ENCODE data around the gene C21orf58.
"Not testable (repeated sequence)": the region's sequence is repeated elsewhere in the genome, so short reads cannot be mapped to it uniquely, and the experiment has no call there.

Gene C21orf58

GRCh38 chr21:46324390-46325072, 861 bp upstream of the C21orf58 start:
- peak; percentile 62 for DNase-seq (ENCODE audit: low read depth)

GRCh38 chr21:46323227-46323709, 402 bp downstream of the C21orf58 start:
- no peak for DNase-seq (ENCODE audit: low read depth)

DNA sequence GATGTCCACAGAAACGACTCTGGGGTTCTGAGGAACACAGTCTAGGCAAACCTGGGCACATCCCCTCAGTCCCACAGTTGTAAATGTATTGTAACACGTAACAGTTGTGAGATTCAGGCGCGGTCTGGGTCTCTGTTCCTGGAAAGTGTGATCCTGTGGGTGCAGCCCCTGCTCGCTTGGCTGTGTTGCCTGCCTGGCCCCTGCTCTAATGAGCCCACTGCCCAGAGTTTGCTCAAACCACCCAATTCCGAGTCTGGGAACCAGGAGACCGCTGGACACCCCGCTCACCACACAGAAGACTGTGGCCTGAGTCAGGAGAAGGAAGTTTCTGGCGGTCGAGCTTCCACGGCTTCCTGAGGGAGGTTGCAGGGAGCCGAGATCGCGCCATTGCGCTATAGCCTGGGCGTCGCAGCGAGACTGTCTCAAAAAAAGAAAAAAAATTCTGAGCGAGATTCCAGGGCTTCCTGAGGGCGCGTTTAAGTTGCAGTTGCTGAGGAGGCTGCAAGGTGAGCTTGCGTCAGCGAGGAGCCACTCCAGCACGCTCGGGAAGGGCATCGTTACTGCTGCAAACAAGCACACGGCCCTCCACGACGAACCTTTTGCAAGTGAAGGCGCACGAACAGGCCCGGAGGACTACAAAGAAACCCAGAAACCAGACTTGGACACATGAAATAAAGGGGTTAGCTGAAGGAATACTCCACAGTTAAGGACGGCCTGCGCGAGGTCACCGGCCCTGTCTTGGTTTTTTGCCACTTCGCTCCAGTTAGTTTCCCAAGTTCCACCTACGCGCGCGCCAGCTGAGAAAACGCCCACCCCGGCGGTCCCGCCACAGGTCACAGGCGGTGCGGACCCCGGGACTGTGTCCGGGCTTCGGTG, 1.1 kb downstream of the C21orf58 start:
- DNase-seq (ENCODE audit: low read depth), result no peak

DNA sequence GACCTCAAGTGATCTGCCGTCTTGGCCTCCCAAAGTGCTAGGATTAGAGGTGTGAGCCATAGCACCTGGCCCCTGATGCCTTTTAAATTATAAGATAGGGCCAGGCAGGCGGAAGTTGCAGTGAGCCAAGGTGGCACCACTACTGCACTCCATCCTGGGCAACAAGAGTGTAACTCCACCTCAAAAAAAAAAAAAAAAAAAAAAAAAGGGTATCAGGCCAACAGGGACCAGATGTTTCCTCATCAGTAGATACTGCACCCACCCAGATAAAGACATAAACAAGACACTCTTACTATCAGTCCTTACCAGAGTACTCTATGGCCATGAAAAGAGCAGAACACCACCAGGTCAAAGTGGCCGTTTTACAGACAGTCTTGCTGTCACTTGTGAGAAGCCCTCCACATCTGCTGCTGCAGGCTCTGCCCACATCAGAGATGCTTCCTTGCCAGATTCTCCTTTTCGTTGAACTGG, 3.3 kb downstream of the C21orf58 start:
- no peak for DNase-seq (ENCODE audit: low read depth)

GRCh38 chr21:46319186-46319585, 4.5 kb downstream of the C21orf58 start:
- no peak for DNase-seq (ENCODE audit: low read depth)

GRCh38 chr21:46318464-46318845, 5.2 kb downstream of the C21orf58 start:
- no peak for DNase-seq (ENCODE audit: low read depth)

GRCh38 chr21:46317710-46318463, 5.8 kb downstream of the C21orf58 start:
- DNase-seq (ENCODE audit: low read depth), result no peak

DNA sequence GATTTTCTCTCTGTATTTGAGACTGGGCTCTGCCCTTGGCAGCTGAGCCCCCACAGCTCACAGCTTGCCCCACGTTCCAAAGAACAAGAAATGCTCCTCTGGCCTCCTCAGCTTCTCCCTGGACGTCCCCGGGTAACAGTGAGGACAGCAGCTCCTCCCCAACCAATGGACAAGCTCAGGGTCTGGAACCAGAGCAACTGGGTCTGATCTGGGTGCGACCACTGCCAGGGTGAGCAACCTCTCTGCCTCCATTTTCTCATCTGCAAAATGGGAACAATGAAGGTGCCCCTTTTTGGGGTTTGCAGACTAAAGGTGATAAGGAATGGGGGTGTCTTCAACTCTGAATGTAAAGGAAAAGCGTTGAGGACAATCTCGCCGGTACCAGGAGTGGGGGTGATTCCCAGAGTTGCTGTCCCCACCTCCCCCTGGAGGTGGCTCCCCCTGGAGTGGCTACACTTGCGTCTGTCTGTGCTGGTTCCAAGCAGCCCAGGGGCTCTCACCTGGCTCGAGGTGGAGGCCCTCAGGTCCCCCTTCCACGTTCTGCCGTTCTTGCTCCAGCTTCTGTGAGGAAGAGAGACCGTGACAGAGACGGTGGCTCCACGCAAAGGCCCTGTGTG, 6.9 kb downstream of the C21orf58 start:
- no peak for DNase-seq (ENCODE audit: low read depth)

- no peak for DNase-seq (ENCODE audit: low read depth)
Measured at GRCh38 chr21:46314441-46315020, 9.1 kb downstream of the C21orf58 start.

- no peak for DNase-seq (ENCODE audit: low read depth)
Measured at GRCh38 chr21:46312949-46313348, 10.7 kb downstream of the C21orf58 start.

- no peak for DNase-seq (ENCODE audit: low read depth)
Measured at GRCh38 chr21:46311568-46311967, 12.1 kb downstream of the C21orf58 start.

DNA sequence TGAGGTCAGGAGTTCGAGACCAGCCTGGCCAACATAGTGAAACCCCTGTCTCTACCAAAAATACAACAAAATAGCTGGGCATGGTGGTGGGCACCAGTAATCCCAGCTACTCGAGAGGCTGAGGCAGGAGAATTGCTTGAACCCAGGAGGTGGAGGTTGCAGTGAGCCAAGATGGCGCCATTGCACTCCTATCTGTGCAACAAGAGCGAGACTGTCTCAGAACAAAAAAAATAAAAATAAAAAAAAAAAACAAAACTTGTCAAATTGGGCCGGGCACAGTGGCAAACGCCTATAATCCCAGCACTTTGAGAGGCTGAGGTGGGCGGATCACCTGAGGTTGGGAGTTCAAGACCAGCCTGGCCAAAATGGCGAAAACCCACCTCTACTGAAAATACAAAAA, 13.4 kb downstream of the C21orf58 start:
- DNase-seq (ENCODE audit: low read depth), result not testable (repeated sequence)

DNA sequence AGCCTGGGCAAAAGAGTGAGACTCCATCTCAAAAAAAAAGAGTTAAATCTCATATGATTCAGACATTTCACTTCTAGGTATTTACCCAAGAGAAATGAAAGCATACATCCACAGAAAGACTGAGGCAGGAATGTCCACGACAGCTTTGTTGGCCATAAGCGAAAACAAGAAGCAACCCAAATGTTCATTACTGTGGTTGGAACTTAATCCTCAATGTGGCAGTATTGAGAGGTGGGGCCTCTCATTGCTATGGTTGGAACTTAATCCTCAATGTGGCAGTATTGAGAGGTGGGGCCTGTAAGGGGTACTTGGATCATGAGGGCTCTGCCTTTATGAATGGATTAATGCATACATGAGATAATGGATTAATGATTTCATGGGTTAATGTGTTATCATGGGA, 15.2 kb downstream of the C21orf58 start:
- no peak for DNase-seq (ENCODE audit: low read depth)

DNA sequence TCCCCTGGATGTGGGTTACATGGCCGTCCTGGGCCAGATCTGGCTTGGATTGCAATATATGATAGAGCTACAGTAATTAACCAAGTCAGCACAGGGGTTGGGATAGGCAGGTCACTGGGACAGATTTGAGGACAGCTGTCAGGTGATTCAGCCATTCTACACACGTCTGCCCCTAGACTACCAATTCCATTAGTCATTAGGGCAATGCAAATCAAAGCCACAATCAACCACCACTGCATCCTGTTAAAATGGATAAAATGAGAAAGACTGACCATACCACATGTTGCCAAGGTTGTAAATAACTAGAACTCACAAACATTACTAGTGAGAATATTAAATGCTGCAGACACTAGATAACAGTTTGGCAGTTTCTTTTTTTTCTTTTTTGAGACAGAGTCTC, 16.0 kb downstream of the C21orf58 start:
- DNase-seq (ENCODE audit: low read depth), result no peak

DNA sequence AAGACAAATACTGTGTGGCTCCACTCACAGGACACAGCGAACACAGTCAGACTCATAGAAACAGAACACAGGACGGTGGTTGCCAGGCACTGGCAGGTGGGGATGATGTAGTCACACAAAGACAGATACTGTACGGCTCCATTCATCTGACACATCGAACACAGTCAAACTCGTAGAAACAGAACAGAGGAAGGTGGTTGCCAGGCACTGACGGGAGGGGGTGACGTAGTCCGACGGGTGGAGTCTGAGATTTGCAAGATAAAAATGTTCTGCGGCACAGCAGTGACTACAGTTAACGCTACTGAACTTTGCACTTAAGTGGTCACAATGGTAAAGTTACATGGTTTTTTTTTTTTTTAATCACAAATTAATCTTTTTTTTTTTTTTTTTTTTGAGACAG, 18.7 kb downstream of the C21orf58 start:
- DNase-seq (ENCODE audit: low read depth), result no peak

DNA sequence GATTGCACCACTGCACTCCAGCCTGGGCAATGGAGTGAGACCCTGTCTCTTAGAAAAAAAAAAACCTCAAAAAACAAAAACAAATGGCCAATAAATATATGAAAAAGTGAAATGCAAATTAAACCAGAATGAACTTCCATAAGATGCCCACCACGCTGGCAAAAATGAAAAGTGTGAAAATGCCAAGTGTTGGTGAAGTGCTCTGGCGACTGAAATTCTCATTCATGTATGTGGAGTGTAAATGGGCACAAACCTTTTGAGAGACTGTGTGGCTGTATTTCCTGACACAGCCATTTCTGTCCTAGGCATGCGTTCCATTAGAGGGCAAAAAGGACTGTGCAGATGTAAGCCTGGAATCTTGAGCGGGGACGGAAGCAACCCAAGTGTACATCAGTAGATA, 19.2 kb downstream of the C21orf58 start:
- DNase-seq (ENCODE audit: low read depth), result no peak

DNA sequence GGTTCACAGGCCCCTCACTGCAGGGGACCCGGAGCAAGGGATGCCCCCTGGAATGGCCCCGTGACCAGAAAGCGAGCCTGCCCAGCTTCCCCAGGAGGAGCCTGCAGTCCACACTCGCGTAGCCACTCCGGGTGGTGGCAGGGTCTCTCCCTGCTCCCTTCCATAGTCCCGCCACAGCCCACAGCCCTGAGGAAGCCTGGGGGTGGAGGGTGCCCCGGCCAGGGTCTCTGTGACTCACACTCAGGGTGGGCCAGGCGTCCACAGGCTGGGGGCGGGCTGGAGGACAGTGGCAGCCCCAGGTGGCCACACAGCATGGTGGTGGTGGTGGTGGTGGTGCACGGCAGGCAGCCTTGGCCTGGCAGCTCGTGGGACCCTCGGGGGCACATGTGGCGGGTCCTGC, 21.9 kb downstream of the C21orf58 start:
- no peak for DNase-seq (ENCODE audit: low read depth)

GRCh38 chr21:46299167-46299566, 24.5 kb downstream of the C21orf58 start:
- DNase-seq (ENCODE audit: low read depth), result no peak

GRCh38 chr21:46297338-46298271, 26.1 kb downstream of the C21orf58 start:
- no peak for DNase-seq (ENCODE audit: low read depth)

DNA sequence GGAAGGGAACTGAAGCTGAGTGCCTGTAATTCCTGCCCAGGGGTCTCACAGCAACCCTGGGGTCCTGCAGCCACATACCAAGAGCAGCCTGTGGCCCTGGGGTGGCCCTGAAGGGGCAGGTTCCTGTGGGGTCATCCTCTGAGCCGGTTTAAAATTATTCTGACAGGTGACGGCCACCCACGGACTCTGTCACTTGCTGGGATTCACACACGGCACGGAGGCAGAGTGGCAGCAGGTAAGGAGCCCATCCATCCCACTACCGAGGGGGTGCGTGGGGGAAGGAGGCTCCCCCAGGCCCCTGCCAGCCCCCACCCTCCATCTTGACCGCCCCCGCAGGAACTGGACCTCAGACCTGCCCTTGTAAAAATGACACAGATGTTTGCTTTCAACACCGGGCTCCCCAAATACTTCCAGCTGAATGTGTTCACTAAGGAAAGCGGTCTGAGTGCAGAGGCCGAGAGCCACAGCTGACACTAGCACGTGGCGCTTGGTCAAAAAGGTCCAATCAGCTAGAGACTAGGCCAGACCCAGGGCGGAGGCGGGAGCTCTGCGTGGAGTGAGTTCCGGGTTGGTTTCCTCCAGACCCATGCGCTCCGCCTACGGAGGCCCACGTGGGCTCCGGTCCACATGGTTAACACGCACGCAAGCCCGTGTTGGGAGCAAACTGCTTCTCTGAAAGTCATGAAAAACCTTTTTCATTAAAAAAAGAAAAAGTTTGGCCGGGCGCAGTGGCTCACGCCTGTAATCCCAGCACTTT, 27.5 kb downstream of the C21orf58 start:
- peak; percentile 86 for DNase-seq (ENCODE audit: low read depth)
